ENCODE measurements around the gene MRGPRF. TPM values are rescaled to one million over a fixed set of nuclear protein-coding genes. Genes with fewer than 3 reads are reported as not detected.

The MRGPRF gene
- total and polyA plus RNA-seq, 9 donors: 10.2 to 27.2 (median 20.0) TPM

DNA sequence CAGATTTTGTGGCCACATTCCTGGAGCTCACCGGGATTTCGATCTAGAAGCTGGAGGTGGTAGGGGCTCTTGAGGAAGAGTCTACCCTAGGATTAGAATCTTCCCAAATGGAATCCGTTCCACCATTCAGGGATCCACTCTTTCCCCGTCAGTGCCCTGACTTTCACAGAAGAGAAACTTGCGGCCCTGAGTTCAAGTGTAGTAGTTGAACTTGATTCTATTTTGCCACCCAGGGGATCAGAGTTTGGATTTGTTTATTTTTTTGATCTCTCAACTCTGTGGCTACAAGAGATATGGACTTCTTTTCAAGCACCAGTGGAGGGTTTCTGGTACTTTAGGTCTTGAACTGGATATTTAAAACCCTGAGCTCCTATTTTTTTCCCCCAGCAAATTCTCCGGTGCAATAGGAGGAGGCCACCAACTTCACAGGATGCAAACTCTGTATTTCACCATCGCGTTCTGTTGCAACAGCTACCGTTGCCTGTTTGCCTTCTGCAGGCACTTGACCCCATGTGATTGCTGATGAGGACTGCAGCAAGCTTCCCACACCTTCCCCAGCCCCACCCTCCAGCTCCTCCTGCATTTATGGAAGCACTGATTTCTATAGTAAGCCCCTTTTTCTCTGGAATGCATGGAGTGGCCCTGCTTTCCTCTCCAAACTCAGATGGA, 14.8 kb upstream of the MRGPRF start:
- DNase-seq: no peak
- WGBS (ENCODE audit: insufficient coverage): 21% methylated on average over 3 of the region's 9 CpGs
- Histone ChIP-seq H3K27ac (ENCODE audit: low read length) (no peak overlapping the region), H3K9me3 (replicated peaks; ENCODE audit: control insufficient read depth, low read depth, low read length) (no peaks in the 10 kb centered on the region), H3K27me3 (ENCODE audit: control insufficient read depth, insufficient read depth, low read length) (peaks cover 4% of the 10 kb centered on the region), H3K36me3 (ENCODE audit: control insufficient read depth, insufficient read depth, low read length) (no peaks in the 10 kb centered on the region), H3K4me3 (ENCODE audit: low read length) (no peak overlapping the region), H3K4me1 (ENCODE audit: control insufficient read depth, insufficient read depth, low read length) (no peaks in the 10 kb centered on the region)

DNA sequence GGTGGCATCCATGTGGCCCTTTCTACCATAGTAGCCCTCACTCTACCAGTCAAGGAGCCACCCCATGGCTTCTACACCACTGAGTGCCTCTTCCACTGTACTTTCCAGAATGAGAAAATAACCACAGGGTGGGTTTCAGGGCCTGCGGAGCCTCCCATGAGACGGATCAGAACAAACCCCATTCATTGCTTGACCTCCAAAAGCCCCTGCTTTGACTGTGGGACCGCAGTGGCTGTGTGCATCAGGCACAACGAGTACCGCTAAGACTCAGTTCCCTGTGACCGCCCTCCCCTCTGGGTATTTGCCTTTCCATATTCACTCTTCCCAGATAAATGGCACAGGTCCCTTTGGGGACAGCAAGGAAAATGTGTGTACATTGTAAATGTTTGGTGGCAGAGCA, 11.5 kb upstream of the MRGPRF start:
- peaks cover 2% of the 10 kb centered on the region for H3K27me3 ChIP-seq (ENCODE audit: control insufficient read depth, insufficient read depth, low read length)
- peaks cover 4% of the 10 kb centered on the region for H3K4me1 ChIP-seq (ENCODE audit: control insufficient read depth, insufficient read depth, low read length)
- no peaks in the 10 kb centered on the region for H3K9me3 ChIP-seq (replicated peaks; ENCODE audit: control insufficient read depth, low read depth, low read length)
- H3K27ac ChIP-seq (ENCODE audit: low read length): no peak overlapping the region
- H3K36me3 ChIP-seq (ENCODE audit: control insufficient read depth, insufficient read depth, low read length): no peaks in the 10 kb centered on the region
- no peak overlapping the region for H3K4me3 ChIP-seq (ENCODE audit: low read length)
- no peak for DNase-seq
- 72% methylated on average over 4 of the region's 6 CpGs for WGBS (ENCODE audit: insufficient coverage)

DNA sequence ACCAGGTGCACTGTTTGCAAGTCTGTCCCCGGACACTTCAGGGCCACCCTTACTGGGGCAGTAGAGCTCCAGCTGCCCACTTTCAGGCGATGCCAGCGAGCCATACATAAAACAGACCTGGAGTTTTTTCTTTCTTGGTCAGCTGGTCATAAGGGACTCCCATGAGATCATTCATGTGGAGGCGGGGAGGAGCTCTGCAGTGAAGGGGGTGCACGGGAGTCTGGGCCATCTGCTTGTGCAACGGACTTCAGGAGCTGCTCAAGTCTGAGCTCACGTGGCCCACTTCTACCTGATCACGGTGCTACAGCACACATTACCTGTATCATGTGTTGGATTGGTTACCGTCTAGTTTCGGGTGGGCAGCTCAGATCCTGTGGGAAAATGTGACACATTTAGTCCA, 9.2 kb upstream of the MRGPRF start:
- no peak for DNase-seq
- Histone ChIP-seq H3K27ac (ENCODE audit: low read length) (no peak overlapping the region), H3K36me3 (ENCODE audit: control insufficient read depth, insufficient read depth, low read length) (no peaks in the 10 kb centered on the region), H3K27me3 (ENCODE audit: control insufficient read depth, insufficient read depth, low read length) (peaks cover 2% of the 10 kb centered on the region), H3K9me3 (replicated peaks; ENCODE audit: control insufficient read depth, low read depth, low read length) (no peaks in the 10 kb centered on the region), H3K4me1 (ENCODE audit: control insufficient read depth, insufficient read depth, low read length) (peaks cover 4% of the 10 kb centered on the region), H3K4me3 (ENCODE audit: low read length) (no peak overlapping the region)
- 79% methylated on average over 3 of the region's 10 CpGs for WGBS (ENCODE audit: insufficient coverage)

DNA sequence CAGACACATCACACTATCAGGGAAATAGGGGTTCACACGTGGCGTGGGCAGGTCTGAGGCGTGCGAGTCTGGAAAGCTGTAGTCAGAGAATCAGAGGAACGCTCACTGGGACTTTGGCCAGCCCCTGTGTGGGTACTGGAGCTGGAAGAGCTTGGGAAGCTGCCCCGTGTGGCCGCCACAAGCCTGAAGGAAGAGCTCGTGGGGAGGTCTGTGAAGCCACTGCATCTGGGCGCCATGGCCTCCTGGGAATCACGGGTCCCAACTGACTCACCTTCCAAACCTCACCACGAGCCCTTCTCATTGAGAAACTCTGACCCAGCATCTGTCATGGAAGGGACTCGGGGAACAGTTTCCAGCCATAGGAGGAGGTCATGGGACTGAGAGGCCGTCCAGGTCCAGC, 5.9 kb upstream of the MRGPRF start:
- H3K4me3 ChIP-seq (ENCODE audit: low read length): no peak overlapping the region
- no peaks in the 10 kb centered on the region for H3K36me3 ChIP-seq (ENCODE audit: control insufficient read depth, insufficient read depth, low read length)
- no peak overlapping the region for H3K27ac ChIP-seq (ENCODE audit: low read length)
- WGBS (ENCODE audit: insufficient coverage): 67% methylated on average over 6 of the region's 13 CpGs
- H3K27me3 ChIP-seq (ENCODE audit: control insufficient read depth, insufficient read depth, low read length): peaks cover 10% of the 10 kb centered on the region
- H3K4me1 ChIP-seq (ENCODE audit: control insufficient read depth, insufficient read depth, low read length): peaks cover 19% of the 10 kb centered on the region
- DNase-seq: no peak
- no peaks in the 10 kb centered on the region for H3K9me3 ChIP-seq (replicated peaks; ENCODE audit: control insufficient read depth, low read depth, low read length)

DNA sequence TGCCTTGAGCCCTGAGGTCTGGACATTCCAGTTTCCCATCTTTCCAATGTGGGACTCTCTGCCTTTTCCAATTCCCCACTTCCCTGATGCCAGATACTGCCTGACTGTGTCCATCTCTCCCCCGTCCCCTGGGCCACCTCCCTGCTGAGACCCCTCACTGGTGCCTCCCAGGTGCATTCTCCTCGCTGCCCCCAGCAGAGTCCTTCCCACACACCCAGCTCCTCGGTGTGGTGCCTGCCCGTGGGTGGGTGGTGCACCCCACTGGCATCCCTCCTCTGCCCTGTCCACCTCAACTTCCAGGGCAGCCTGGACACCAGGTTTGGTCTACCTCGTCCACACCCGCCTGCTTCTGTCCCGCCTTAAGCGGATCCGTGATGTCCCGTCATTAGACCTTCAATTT, 4.9 kb upstream of the MRGPRF start:
- DNase-seq: no peak
- Histone ChIP-seq H3K4me3 (ENCODE audit: low read length) (no peak overlapping the region), H3K27ac (ENCODE audit: low read length) (no peak overlapping the region), H3K9me3 (replicated peaks; ENCODE audit: control insufficient read depth, low read depth, low read length) (no peaks in the 10 kb centered on the region), H3K36me3 (ENCODE audit: control insufficient read depth, insufficient read depth, low read length) (no peaks in the 10 kb centered on the region), H3K4me1 (ENCODE audit: control insufficient read depth, insufficient read depth, low read length) (peaks cover 29% of the 10 kb centered on the region), H3K27me3 (ENCODE audit: control insufficient read depth, insufficient read depth, low read length) (peaks cover 19% of the 10 kb centered on the region)
- WGBS (ENCODE audit: insufficient coverage): 92% methylated on average over 10 of the region's 10 CpGs

DNA sequence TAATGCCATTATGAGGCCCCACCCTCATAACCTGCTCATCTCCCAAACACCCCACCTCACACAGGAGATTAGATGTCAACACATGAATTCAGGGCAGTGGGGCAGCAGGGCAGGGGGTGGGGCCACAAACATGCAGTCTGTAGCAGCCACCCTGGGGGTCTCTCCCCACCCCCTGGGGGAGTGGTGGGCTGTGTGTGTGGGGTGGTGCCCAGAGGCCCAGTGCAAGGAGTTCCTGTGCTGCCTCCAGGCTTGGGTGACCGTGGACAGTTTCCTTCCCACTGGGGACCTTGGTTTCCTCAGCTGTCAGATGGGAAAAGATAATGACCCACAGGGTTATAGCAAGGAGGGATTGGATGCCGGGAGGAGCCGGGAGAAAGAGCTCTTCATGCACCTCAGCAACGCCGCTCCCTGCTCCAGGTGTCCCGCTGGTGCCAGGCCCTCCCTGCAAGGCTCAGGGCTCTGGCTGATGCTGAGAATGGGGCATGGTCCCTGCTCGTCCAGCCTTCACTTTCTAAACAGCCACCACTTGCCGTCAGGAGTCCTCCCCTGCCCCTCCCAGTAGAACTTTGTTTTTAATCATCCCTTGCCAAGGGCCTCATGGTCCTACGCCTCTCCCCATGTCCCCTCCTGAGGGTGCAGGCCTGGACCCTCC, 2.0 kb upstream of the MRGPRF start:
- no peak for DNase-seq
- H3K4me1 ChIP-seq (ENCODE audit: control insufficient read depth, insufficient read depth, low read length): peaks cover 51% of the 10 kb centered on the region
- WGBS (ENCODE audit: insufficient coverage): 69% methylated on average over 8 of the region's 9 CpGs
- H3K9me3 ChIP-seq (replicated peaks; ENCODE audit: control insufficient read depth, low read depth, low read length): no peaks in the 10 kb centered on the region
- peak overlapping the region; percentile 95 for H3K27ac ChIP-seq (ENCODE audit: low read length)
- no peak overlapping the region for H3K4me3 ChIP-seq (ENCODE audit: low read length)
- no peaks in the 10 kb centered on the region for H3K36me3 ChIP-seq (ENCODE audit: control insufficient read depth, insufficient read depth, low read length)
- peaks cover 40% of the 10 kb centered on the region for H3K27me3 ChIP-seq (ENCODE audit: control insufficient read depth, insufficient read depth, low read length)

DNA sequence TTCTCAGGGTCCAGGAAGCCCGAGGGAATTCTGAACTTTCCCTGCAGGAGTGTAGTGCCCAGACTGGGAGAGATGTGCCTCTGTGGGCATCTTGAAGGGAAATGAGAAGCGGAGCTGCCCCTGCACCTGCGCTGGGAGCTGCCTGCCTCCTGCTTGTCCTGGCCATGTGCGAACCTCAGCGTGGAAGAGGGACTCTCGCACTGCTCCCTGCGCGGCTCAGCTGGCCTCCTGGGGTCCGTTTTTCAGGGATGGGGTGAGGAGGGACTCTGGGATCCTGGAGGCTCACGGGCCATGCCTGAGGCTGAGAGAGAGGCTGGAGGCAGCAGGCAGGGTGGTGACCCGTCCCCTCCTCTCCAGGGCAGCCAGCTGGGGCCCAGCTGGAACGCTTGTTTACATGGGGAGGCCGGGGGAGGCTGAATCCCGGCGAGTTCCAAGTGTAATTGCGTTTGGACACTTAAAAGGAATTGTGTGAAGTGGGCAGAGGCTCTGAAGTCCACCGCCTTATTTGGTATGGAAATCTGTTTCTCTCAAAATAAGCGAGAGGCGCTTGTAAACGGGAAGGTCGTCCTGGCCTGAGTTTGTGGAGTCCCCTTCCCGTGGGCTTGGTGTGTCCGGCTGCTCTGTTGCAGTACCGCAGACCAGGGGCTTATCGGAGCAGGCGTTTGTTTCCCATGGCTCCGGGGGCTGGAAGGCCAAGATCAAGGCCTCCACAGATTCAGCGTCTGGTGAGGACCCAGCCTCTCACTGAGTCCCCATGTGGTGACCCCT, 1.2 kb upstream of the MRGPRF start:
- Histone ChIP-seq H3K4me3 (ENCODE audit: low read length) (no peak overlapping the region), H3K4me1 (ENCODE audit: control insufficient read depth, insufficient read depth, low read length) (peaks cover 58% of the 10 kb centered on the region)
- WGBS (ENCODE audit: insufficient coverage): 17% methylated on average over 26 of the region's 28 CpGs

DNA sequence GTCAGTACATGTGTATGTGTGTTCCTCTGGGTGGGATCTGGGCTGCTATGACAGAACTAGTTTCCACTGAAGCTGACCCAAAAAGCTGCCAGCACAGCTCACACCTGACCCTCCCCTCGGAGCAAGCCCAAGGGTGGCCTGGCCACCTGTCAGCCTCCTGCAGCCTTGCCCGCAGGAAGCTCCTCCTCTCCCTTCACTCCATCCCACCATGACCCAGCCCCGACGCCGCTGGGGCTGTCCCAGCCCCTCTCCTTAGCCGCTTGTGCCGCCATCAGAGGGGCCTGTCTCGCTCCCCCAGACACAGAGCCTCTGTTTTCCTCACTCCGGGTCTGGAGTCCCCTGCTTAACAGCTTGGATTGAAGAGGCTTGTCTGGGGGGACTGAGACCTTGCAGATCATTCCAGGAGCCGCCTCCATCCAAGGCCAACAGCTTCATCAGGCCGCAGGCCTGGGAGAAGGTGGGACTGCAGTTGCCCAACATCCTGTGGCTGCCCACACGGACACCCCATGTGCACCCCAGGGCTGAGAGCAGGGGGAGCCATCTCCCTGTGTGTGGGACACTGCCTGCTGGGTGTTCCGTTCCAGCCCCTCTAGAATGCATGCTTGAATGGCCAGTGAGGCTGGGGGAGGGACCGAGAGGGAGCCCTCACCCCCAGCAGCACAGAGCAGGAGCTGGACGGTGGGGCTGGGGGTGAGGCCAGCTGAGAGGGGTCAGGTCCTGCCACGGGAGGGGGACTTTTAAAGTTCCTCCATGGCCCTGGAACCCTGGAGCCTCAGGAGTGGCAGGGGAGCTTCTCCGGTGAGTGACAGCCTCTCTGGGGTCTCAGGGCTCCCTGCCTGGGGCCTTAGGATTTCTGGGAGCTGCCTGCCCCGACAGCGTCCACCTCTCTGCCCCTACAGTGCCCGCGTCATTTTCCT, 696 bp downstream of the MRGPRF start:
- Histone ChIP-seq H3K4me1 (ENCODE audit: control insufficient read depth, insufficient read depth, low read length) (peaks cover 76% of the 10 kb centered on the region), H3K36me3 (ENCODE audit: control insufficient read depth, insufficient read depth, low read length) (peaks cover 14% of the 10 kb centered on the region), H3K27me3 (ENCODE audit: control insufficient read depth, insufficient read depth, low read length) (peaks cover 43% of the 10 kb centered on the region), H3K4me3 (ENCODE audit: low read length) (peak overlapping the region; percentile 67), H3K9me3 (replicated peaks; ENCODE audit: control insufficient read depth, low read depth, low read length) (no peaks in the 10 kb centered on the region), H3K27ac (ENCODE audit: low read length) (peak overlapping the region; percentile 95)
- DNase-seq: peak; percentile 60
- WGBS (ENCODE audit: insufficient coverage): 13% methylated on average over 13 of the region's 21 CpGs

More for the DNA sequence above, 1.2 kb upstream of the MRGPRF start:
- H3K9me3 ChIP-seq (replicated peaks; ENCODE audit: control insufficient read depth, low read depth, low read length): no peaks in the 10 kb centered on the region
- peak; percentile 78 for DNase-seq
- H3K36me3 ChIP-seq (ENCODE audit: control insufficient read depth, insufficient read depth, low read length): peaks cover under 1% of the 10 kb centered on the region
- peaks cover 41% of the 10 kb centered on the region for H3K27me3 ChIP-seq (ENCODE audit: control insufficient read depth, insufficient read depth, low read length)
- H3K27ac ChIP-seq (ENCODE audit: low read length): peak overlapping the region; percentile 95

DNA sequence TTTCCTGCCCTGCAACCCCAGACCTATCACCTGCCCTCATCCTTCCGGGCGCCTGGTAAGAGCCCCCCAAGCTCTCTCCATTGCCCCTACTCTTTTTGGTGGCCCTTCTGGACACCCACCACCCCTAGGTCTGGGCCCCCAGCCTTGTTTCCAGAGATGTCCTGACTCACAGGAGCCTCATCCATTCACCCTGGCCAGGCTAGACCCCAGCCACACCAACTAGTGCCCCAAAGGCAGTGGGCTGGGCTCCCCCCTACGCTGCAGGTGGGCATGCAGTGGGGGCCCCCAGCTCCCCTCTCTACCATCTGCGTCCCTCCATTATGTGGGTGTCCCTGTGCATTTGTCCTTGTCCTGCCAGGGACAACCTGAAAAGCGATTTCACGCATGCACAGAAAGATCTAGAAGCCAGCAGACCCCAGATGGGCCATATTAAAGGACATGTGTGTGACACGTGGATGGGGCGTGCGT, 1.4 kb downstream of the MRGPRF start:
- DNase-seq: no peak
- H3K4me1 ChIP-seq (ENCODE audit: control insufficient read depth, insufficient read depth, low read length): peaks cover 76% of the 10 kb centered on the region
- peak overlapping the region; percentile 95 for H3K27ac ChIP-seq (ENCODE audit: low read length)
- no peaks in the 10 kb centered on the region for H3K9me3 ChIP-seq (replicated peaks; ENCODE audit: control insufficient read depth, low read depth, low read length)
- H3K27me3 ChIP-seq (ENCODE audit: control insufficient read depth, insufficient read depth, low read length): peaks cover 43% of the 10 kb centered on the region
- peaks cover 16% of the 10 kb centered on the region for H3K36me3 ChIP-seq (ENCODE audit: control insufficient read depth, insufficient read depth, low read length)
- peak overlapping the region; percentile 67 for H3K4me3 ChIP-seq (ENCODE audit: low read length)
- 52% methylated on average over 6 of the region's 9 CpGs for WGBS (ENCODE audit: insufficient coverage)
